IMR-90 (cell line): ENCODE results near the gene GALNT9. TPM values are rescaled to one million over a fixed set of nuclear protein-coding genes. Genes with fewer than 3 reads are reported as not detected.

Source experiments
- ATAC-seq: fragments of 200-7000 bp; cut with Tn5 transposase; 2 replicates; pipeline ENCODE4 v1.9.1; 2020; ENCODE audit warnings: low read depth, mild to moderate bottlenecking, moderate library complexity
- BruUV-seq: library from RNA; stranded (reverse); fragments of 400-500 nt; replicated peaks from 2 replicates; lab custom pipeline; 2021; lab: Mats Ljungman, UMichigan
- CTCF ChIA-PET: fragments of 300-600 bp; formaldehyde crosslinking; extraction: SDS; loops from one replicate; lab custom pipeline; 2021; ENCODE audit warnings: antibody characterized with exemption; lab: Yijun Ruan, JAX
- POLR2A ChIA-PET: fragments of 300-600 bp; sonication (Branson Sonifier 250); formaldehyde crosslinking; loops from one replicate; lab custom pipeline; 2022; ENCODE audit warnings: antibody characterized with exemption; ENCODE audit not compliant: unreplicated experiment; lab: Charles Lee
- DNase-seq: peaks from one replicate; pipeline ENCODE4 v3.0.0; 2013
- H2AFZ ChIP-seq: replicated peaks from 2 replicates; pipeline ENCODE3; 2013; ENCODE audit warnings: low read length, mild to moderate bottlenecking; ENCODE audit not compliant: poor library complexity
- H2AK5ac ChIP-seq: 2 replicates; pipeline ENCODE4 v1.6.1; 2013; ENCODE audit warnings: low read depth, low read length, inconsistent platforms
- H2AK9ac ChIP-seq: replicated peaks from 2 replicates; pipeline ENCODE3; 2013; ENCODE audit warnings: mild to moderate bottlenecking, low read depth, low read length, moderate library complexity; ENCODE audit not compliant: poor library complexity
- H2BK120ac ChIP-seq: 2 replicates; pipeline ENCODE4 v1.6.1; 2013; ENCODE audit warnings: low read depth, low read length, inconsistent platforms
- H2BK15ac ChIP-seq: 3 replicates; pipeline ENCODE4 v1.6.1; 2013; ENCODE audit warnings: low read depth, low read length, inconsistent platforms
- H2BK20ac ChIP-seq: 2 replicates; pipeline ENCODE4 v1.6.1; 2013; ENCODE audit warnings: low read depth, mild to moderate bottlenecking, inconsistent platforms, low read length, moderate library complexity
- H2BK5ac ChIP-seq: 2 replicates; pipeline ENCODE4 v1.6.1; 2013; ENCODE audit warnings: mild to moderate bottlenecking, low read depth, low read length, inconsistent platforms; ENCODE audit not compliant: poor library complexity, severe bottlenecking
- H3K14ac ChIP-seq: replicated peaks from 2 replicates; pipeline ENCODE4 v1.6.1; 2013; ENCODE audit warnings: low read depth, low read length, inconsistent platforms
- H3K18ac ChIP-seq: 2 replicates; pipeline ENCODE4 v1.6.1; 2013; ENCODE audit warnings: low read depth, low read length, control low read depth
- H3K23ac ChIP-seq: 2 replicates; pipeline ENCODE4 v1.6.1; 2013; ENCODE audit warnings: low read depth, low read length, inconsistent platforms
- H3K27ac ChIP-seq: 2 replicates; pipeline ENCODE4 v1.5.1; 2013; ENCODE audit warnings: mild to moderate bottlenecking, control low read depth, low read length; ENCODE audit not compliant: insufficient read depth
- H3K27me3 ChIP-seq: 2 replicates; pipeline ENCODE4 v1.6.1; 2013; ENCODE audit warnings: low read length; ENCODE audit not compliant: control insufficient read depth, insufficient read depth
- H3K36me3 ChIP-seq: 2 replicates; pipeline ENCODE4 v1.6.1; 2013; ENCODE audit warnings: low read length, mixed read lengths; ENCODE audit not compliant: control insufficient read depth, insufficient read depth
- H3K4ac ChIP-seq: 2 replicates; pipeline ENCODE4 v1.6.1; 2013; ENCODE audit warnings: low read depth, low read length, inconsistent platforms
- H3K4me1 ChIP-seq: 2 replicates; pipeline ENCODE4 v1.6.1; 2013; ENCODE audit warnings: low read length, mixed read lengths; ENCODE audit not compliant: control insufficient read depth, insufficient read depth
- H3K4me2 ChIP-seq: 2 replicates; pipeline ENCODE4 v1.6.1; 2013; ENCODE audit warnings: low read depth, mild to moderate bottlenecking, control low read depth, low read length, moderate library complexity
- H3K4me3 ChIP-seq: 2 replicates; pipeline ENCODE4 v1.5.1; 2013; ENCODE audit warnings: low read depth, mild to moderate bottlenecking, control low read depth, low read length, moderate library complexity; ENCODE audit not compliant: insufficient read depth
- H3K56ac ChIP-seq: 2 replicates; pipeline ENCODE4 v1.6.1; 2013; ENCODE audit warnings: low read length, inconsistent platforms; ENCODE audit not compliant: insufficient read depth; ENCODE audit errors: extremely low read depth
- H3K79me1 ChIP-seq, 2 experiments: 2 replicates each; pipeline ENCODE4 v1.6.1; 2013; ENCODE audit warnings: low read length in 2 of 2, inconsistent platforms in 1 of 2, low read depth in 1 of 2
- H3K9ac ChIP-seq: 2 replicates; pipeline ENCODE4 v1.6.1; 2013; ENCODE audit warnings: low read depth, low read length, control low read depth
- H3K9me1 ChIP-seq: 2 replicates; pipeline ENCODE4 v1.6.1; 2013; ENCODE audit warnings: low read length, inconsistent platforms; ENCODE audit not compliant: insufficient read depth
- H3K9me3 ChIP-seq: 2 replicates; pipeline ENCODE4 v1.6.1; 2013; ENCODE audit warnings: low read length; ENCODE audit not compliant: control insufficient read depth, insufficient read depth
- H4K20me1 ChIP-seq: 2 replicates; pipeline ENCODE4 v1.6.1; 2013; ENCODE audit warnings: low read length, inconsistent platforms; ENCODE audit not compliant: insufficient read depth
- H4K5ac ChIP-seq: 2 replicates; pipeline ENCODE4 v1.6.1; 2013; ENCODE audit warnings: mild to moderate bottlenecking, low read depth, low read length, control low read depth
- H4K8ac ChIP-seq, 2 experiments: 2 replicates each; pipeline ENCODE4 v1.6.1; 2013; ENCODE audit warnings: low read depth in 2 of 2, low read length in 2 of 2, control low read depth in 1 of 2, inconsistent platforms in 1 of 2
- H4K91ac ChIP-seq: 2 replicates; pipeline ENCODE4 v1.6.1; 2013; ENCODE audit warnings: low read depth, low read length, inconsistent platforms; ENCODE audit not compliant: insufficient read depth
- BHLHE40 ChIP-seq: fragments of 150-350 bp; IDR thresholded peaks from 2 replicates; pipeline ENCODE4 v1.6.1; 2016; ENCODE audit warnings: mild to moderate bottlenecking, low read depth, low read length
- CEBPB ChIP-seq: IDR thresholded peaks from 2 replicates; pipeline ENCODE4 v1.6.1; 2012; ENCODE audit warnings: low read depth, low read length, improper control_type of control experiment
- CHD1 ChIP-seq: IDR thresholded peaks from 2 replicates; pipeline ENCODE4 v1.6.1; 2012; ENCODE audit warnings: low read depth, low read length, improper control_type of control experiment
- FOS ChIP-seq: fragments of 150-350 bp; IDR thresholded peaks from 2 replicates; pipeline ENCODE4 v1.6.1; 2016; ENCODE audit warnings: low read depth, low read length
- MAFK ChIP-seq: IDR thresholded peaks from 2 replicates; pipeline ENCODE4 v1.6.1; 2012; ENCODE audit warnings: low read depth, low read length, improper control_type of control experiment
- MAZ ChIP-seq: IDR thresholded peaks from 2 replicates; pipeline ENCODE4 v1.6.1; 2012; ENCODE audit warnings: low read depth, mild to moderate bottlenecking, low read length, improper control_type of control experiment, moderate library complexity, borderline replicate concordance
- NFE2L2 ChIP-seq: fragments of 150-350 bp; IDR thresholded peaks from 2 replicates; pipeline ENCODE4 v1.6.1; 2016; ENCODE audit warnings: low read depth, mild to moderate bottlenecking, low read length
- RAD21 ChIP-seq: IDR thresholded peaks from 2 replicates; pipeline ENCODE4 v1.6.1; 2012; ENCODE audit warnings: low read length, improper control_type of control experiment
- RFX5 ChIP-seq: IDR thresholded peaks from 2 replicates; pipeline ENCODE4 v1.8.0; 2012; ENCODE audit warnings: low read depth, mild to moderate bottlenecking, low read length, moderate library complexity
- SMC3 ChIP-seq: fragments of 150-350 bp; IDR thresholded peaks from 2 replicates; pipeline ENCODE4 v1.6.1; 2016; ENCODE audit warnings: low read depth, mild to moderate bottlenecking, antibody characterized with exemption, low read length, moderate library complexity
- WGBS, 2 experiments: methylation state at CpG; one replicate each; pipeline versions ENCODE4 v1.1.5 to v1.1.7; 2013; ENCODE audit warnings: missing lambda C conversion rate in 2 of 2; ENCODE audit not compliant: insufficient read length in 1 of 2; ENCODE audit errors: extremely low coverage in 2 of 2; 5-methylcytosine and 5-hydroxymethylcytosine counted together
- dilution Hi-C: fragments of 300-500 bp; cut with HindIII; formaldehyde crosslinking; loops from one replicate; pipeline ENCODE4 v1.14.3; 2018; ENCODE audit warnings: low sequenced_read_pairs; ENCODE audit not compliant: unreplicated experiment
- in situ Hi-C: fragments of 300-500 bp; cut with MboI; formaldehyde crosslinking; loops from 3 replicates; pipeline ENCODE4 v1.14.3; 2019; ENCODE audit warnings: low sequenced_read_pairs, inconsistent platforms, mixed read lengths
- intact Hi-C: fragments of 100-400 bp; cut with micrococcal nuclease; formaldehyde crosslinking; loops from 2 replicates; pipeline ENCODE4 v1.10.0; 2022
- polyA plus RNA-seq, 3 experiments: library from polyadenylated mRNA; depleted of rRNA; stranded (reverse); fragments of >200 nt; gene quantifications; 2 replicates each; pipeline ENCODE4 v1.2.3, GENCODE V29; 2012; ENCODE audit warnings: low replicate concordance in 1 of 3
- total RNA-seq: library from RNA; depleted of rRNA; stranded (reverse); fragments of >200 nt; gene quantifications from 2 replicates; pipeline ENCODE4 v1.2.3, GENCODE V29; 2012
- TF ChIP-seq, protein P1 (sequence below): fragments of 150-350 bp; IDR thresholded peaks from 2 replicates; pipeline ENCODE4 v1.6.1; 2017; ENCODE audit warnings: mild to moderate bottlenecking, antibody characterized with exemption, low read length, low read depth

The GALNT9 gene
- total and polyA plus RNA-seq, 2 of the 4 experiments (the other 2 are of a cell fraction): under 0.01 to 0.12 TPM

DNA sequence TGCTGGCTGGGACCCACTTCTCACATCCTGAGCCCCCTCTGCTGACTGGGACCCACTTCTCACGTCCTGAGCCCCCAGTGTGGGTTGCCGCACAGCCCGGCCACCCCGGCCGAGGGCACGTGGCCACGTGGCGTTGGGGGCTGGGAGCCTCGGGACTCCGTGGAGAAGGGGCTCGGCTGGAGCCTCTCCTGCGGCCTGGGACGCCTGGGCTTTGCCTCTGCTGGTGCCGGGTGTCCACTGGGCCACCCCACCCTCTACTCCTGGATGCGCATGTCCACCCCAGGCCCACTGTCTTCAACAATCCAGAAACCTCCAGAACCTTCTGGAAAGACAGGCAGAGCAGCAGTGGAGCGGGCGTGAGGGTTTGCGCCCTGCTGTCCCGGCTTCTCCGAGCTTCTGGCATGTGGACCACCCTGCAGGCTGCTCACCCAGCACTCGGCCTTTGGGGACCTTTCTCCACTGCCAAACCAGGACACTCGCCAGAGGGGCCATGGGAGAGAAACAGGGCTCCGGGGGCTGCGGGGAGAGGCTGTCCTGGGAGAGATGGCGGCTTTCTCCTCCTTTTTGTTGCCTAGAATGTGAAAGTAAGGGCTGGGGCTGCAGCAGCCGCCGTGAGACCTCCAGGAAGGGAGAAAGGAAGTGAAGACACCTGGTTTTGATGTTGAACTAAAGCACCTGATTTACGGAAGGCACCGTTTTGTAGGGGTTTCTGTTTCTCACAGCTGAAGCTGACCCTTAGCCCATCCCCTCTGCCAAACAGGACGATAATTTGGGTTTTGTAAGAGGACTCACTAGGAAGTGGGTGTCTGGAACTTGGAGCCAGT is 155.2 kb downstream of the GALNT9 start:
- TF ChIP-seq NFE2L2: no peak
- TF ChIP-seq MAFK: no peak
- no peak for TF ChIP-seq RFX5
- TF ChIP-seq MAZ: no peak
- TF ChIP-seq FOS: no peak
- TF ChIP-seq, protein P1, sequence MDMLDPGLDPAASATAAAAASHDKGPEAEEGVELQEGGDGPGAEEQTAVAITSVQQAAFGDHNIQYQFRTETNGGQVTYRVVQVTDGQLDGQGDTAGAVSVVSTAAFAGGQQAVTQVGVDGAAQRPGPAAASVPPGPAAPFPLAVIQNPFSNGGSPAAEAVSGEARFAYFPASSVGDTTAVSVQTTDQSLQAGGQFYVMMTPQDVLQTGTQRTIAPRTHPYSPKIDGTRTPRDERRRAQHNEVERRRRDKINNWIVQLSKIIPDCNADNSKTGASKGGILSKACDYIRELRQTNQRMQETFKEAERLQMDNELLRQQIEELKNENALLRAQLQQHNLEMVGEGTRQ: no peak
- no peak for TF ChIP-seq CEBPB
- TF ChIP-seq BHLHE40: no peak
- no peak for TF ChIP-seq CHD1
- TF ChIP-seq RAD21: no peak
- no peak for TF ChIP-seq SMC3
- Histone ChIP-seq H2BK20ac (no peak overlapping the region), H4K91ac (no peak overlapping the region), H3K4me1 (peaks cover 8% of the 10 kb centered on the region; the same call in 1 of the 2 replicates), H3K4me3 (no peak overlapping the region), H3K9ac (no peak overlapping the region), H3K9me3 (no peaks in the 10 kb centered on the region), H3K56ac (no peak overlapping the region), H3K23ac (no peak overlapping the region), H3K14ac (no peak overlapping the region), H2BK5ac (no peak overlapping the region), H2BK120ac (no peak overlapping the region), H4K5ac (no peak overlapping the region), H4K20me1 (no peaks in the 10 kb centered on the region; the same call in 1 of the 2 replicates), H3K79me1 (no peaks in the 10 kb centered on the region), H2AFZ (no peak overlapping the region), H3K27ac (no peak overlapping the region), H3K18ac (no peak overlapping the region), H3K27me3 (peaks cover 63% of the 10 kb centered on the region), H2BK15ac (no peak overlapping the region), H3K9me1 (no peaks in the 10 kb centered on the region; the same call in 1 of the 2 replicates), H3K4me2 (no peak overlapping the region), H3K36me3 (no peaks in the 10 kb centered on the region), H4K8ac (no peak overlapping the region), H3K4ac (no peak overlapping the region), H2AK5ac (no peak overlapping the region), H2AK9ac (no peak overlapping the region)
- DNase-seq: no peak
- ChIA-PET POLR2A (no interaction called here), CTCF (no interaction called here)
- 88% methylated on average over 8 of the region's 30 CpGs; no CpG with 5 or more reads in 1 of the 2 experiments for WGBS, 2 experiments
- no peak for ATAC-seq
- dilution Hi-C loops (no loop called here), in situ Hi-C loops (no loop called here), intact Hi-C loops (no loop called here)
- no TSS peak for BruUV-seq
